GM19452 (cell line): ENCODE measurements around the gene CCDC6.
"Not testable (repeated sequence)": the region's sequence is repeated elsewhere in the genome, so short reads cannot be mapped to it uniquely, and the experiment has no call there.

ENCODE experiments used
- ATAC-seq: cut with Tn5 transposase; IDR thresholded peaks from one replicate; pipeline ENCODE4 v1.9.1; 2021; ENCODE audit not compliant: unreplicated experiment

The CCDC6 gene

DNA sequence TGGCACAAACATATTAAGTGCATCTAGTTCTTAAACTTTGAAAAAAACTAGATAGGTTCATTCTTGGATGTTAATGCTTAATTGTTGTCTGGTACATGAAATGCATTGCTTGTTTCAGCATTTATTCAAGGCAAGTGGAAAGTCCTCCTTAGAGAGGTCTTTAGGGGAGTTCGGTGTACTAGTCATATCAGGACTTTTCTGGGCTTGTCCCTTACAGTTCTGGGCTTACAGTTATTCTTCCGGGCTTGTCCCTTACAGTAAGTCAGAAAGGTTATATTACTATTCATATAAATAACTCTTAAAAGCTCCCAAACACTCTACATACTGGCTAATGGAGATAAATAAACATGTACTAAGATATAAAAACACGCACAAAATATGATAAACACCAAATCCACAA is 91.5 kb downstream of the CCDC6 start:
- no peak for ATAC-seq

GRCh38 chr10:59812519-59813122 is 93.7 kb downstream of the CCDC6 start:
- ATAC-seq, result no peak

DNA sequence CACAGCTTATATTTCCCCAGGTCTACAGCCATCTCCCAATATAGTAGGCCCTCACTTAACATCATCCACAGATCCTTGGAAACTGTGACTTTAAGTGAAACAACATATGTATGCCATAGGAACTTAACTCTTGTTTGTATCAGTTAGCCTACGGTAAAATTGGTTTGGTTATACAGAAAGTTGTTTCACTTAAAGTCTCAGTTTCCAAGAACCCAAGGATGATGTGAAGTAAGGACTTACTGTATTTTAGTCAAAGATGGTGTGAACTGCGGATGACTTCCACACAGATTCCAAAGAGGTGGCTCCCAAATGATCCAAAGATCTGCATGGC is 96.7 kb downstream of the CCDC6 start:
- no peak for ATAC-seq

DNA sequence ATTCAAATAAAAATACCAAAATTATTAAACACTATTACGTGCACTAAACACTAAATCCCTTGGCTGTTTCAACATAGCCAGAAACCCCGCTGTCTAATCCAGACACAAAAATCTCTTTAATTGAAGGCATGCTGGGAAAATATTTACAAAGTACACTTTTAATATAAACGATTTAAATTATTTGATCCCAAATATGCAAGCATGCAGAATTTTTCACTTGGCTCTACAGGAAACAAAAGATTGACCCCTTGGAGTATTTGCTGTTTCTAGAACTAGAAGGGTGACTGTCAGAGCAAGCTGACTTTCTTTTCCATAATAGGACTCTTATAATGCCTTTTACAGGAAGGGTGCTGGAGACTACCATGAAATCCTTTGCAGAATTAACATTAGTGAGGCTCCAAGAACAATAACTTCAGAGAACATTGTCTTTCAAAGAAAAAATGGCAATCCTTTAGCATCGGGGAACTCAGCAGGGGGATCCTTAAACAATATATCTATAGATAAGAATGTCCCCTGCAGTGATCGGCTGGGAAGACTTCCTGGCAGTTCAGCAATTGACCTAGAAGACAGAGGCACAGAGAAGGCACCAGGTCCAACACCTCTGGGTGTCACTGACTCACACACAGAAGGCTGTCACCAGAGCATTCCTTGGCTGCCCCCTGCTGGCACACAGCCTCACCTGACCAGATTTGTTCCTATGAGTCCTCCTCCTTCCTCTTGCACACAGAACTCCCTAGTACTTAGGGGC is 97.3 kb downstream of the CCDC6 start:
- ATAC-seq, result peak; percentile 92

DNA sequence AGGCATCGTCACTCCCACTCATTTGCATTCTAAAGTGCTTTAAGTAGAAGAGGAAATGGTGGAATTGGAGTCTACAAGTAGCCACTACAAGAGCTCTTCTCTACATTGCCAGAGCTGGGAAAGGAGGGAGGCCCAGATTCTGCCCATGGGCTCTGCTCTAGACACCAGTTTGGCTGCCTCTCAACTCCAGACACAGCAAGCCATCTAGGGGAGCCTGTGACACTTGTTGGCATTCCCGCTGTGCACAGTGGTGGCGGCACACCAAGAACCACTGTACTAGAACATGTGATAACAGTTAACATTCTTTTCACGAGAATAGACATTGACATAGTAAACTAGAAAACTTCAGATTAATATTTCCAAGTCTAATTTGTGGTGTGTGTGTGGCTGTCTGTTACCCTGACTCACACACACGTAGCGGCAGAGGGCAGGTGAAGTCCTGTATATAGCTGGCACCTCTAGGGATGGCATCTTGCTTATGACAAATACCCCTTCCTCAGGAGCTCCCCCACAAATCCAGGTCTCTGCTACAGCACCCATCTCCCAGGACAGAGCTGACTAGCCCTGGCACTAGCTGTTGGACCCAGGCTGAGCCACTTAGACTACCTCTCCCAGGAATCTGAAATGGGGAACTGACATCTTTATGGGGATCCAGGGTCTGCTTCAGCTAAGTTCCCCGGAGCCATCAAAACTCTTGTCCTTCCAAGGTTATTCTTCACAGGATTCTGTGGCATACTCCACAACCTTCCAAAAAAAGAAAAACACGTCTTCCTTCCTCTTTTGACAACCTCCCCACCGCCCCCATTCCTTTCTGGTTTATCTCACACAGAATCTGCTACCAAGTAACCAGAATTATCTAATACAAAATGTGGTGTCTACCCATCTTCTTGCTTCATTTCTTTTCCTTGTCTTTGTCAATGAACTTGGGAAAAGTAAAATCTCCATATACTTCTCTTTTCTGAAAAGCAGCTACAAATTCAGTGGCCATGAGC is 98.4 kb downstream of the CCDC6 start:
- no peak for ATAC-seq

- no peak for ATAC-seq
These were observed 101.3 kb downstream of the CCDC6 start for GRCh38 chr10:59805014-59805413.

DNA sequence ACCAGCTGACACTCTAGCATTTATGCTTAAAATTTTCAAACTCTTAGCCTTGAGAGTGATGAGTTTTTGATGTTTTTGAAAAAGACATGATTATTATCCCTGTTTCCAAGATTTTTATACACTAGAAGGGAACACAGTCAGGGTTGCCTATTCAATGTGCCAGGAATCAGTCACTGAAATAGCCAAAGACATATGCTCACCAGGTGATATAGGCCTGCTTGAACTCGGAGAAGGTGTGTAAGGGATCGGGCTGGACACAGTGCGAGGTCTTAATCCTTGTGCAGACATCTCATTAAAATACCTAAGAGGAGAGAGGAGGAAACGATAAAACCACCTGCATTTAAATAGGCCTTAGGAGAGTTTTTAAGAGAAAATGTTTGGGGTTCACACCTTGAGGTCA is 102.1 kb downstream of the CCDC6 start:
- no peak for ATAC-seq

- ATAC-seq, result no peak
These were observed 102.6 kb downstream of the CCDC6 start for GRCh38 chr10:59803714-59804113.

DNA sequence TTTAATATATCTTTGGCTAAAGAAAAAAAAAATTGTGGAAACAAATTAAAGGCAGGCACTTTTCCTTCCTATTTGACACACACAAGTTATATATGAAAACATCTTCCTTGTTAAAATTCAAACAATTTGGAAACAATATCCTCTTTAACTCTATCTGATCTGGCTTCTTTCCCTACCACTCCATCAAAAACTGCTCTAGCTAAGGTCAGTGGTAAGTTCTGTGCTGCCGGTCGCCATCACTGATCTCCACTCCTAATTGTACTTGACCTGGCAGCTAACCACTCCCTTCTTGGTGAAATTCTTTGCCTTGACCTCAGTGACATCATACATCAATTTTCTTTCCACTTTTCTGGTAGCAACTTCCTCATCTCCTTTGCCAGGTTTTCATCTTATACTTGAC is 105.2 kb downstream of the CCDC6 start:
- ATAC-seq, result no peak

GRCh38 chr10:59799421-59799820 is 106.9 kb downstream of the CCDC6 start:
- ATAC-seq, result no peak

- ATAC-seq, result no peak
These were observed 112.4 kb downstream of the CCDC6 start for GRCh38 chr10:59793919-59794318.

DNA sequence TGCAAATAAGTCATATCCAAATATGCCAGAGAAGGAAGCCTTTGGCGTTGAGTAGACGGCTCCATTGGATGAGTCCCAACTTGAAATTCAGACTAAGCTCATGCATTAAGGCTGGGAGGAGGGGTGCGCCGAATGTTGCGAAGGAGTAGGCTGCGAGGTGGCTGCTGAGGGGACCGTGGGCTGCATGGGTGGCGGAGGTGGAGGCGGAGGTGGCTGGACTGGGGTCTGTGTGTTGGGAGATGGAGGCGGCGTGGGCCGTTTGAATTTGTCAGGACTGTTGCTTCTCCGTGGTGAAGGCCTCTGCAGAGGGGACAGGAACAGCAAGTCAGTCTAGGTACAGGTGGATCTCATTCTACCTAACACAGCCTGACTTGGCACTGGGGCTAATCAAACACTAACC is 113.5 kb downstream of the CCDC6 start:
- no peak for ATAC-seq

GRCh38 chr10:59791601-59792000 is 114.8 kb downstream of the CCDC6 start:
- no peak for ATAC-seq

DNA sequence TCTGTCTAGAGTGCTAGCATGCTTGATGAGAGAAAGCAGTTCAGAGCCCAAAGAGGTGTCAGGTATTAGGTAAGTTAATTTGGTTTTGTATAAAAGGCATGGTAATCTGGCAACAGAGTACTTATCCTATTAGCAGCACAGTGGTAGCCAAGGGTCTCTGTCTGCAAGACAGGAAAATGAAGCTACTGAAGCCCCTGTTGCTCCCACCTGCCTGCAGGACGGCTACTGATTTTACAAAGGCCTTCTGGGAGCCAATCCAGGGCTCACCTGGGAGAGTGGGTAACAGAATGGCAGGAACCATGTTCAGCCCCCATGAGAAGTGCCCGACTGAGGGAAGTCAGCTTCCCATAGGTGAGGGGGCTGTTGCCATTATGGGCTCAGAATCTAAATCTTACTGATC is 116.3 kb downstream of the CCDC6 start:
- ATAC-seq, result not testable (repeated sequence)

DNA sequence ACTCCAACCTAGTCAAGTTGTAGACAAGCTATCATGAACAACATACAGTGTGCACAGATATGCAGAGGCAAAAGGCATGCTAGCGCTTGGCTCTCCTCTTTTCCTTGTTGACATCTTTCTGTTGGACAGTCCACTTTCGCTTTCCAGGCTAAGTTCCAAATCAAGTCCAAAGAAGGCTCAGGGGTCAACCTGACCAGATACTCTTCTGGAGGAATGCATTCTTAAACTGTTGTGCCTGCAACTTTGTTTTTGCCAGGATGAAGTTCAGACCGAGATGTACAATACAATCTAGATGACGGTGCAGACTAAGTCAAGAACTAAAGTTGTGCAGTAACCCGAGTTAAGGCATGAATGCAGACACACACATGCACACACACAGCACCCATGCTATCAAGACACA is 117.4 kb downstream of the CCDC6 start:
- not testable (repeated sequence) for ATAC-seq

GRCh38 chr10:59787032-59787431 is 119.3 kb downstream of the CCDC6 start:
- not testable (repeated sequence) for ATAC-seq

- not testable (repeated sequence) for ATAC-seq
These were observed 120.9 kb downstream of the CCDC6 start for GRCh38 chr10:59785476-59785875.

DNA sequence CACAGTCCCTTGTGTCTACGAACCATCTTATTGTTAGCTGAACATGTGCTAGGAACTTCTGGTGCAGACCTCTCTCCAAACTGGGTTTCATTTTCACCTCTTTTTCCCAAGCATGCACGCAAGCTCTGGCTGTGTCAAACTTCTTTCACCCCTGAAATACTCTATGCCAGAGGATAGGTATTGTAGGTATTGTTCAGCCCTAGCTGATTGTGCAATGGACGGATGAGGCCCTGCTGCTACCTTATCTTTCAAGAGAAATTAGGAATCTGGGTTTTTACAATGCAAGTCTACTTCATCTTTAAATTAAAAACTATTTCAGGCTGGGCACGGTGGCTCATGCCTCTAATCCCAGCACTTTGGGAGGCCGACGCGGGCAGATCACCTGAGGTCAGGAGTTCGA is 124.8 kb downstream of the CCDC6 start:
- no peak for ATAC-seq

DNA sequence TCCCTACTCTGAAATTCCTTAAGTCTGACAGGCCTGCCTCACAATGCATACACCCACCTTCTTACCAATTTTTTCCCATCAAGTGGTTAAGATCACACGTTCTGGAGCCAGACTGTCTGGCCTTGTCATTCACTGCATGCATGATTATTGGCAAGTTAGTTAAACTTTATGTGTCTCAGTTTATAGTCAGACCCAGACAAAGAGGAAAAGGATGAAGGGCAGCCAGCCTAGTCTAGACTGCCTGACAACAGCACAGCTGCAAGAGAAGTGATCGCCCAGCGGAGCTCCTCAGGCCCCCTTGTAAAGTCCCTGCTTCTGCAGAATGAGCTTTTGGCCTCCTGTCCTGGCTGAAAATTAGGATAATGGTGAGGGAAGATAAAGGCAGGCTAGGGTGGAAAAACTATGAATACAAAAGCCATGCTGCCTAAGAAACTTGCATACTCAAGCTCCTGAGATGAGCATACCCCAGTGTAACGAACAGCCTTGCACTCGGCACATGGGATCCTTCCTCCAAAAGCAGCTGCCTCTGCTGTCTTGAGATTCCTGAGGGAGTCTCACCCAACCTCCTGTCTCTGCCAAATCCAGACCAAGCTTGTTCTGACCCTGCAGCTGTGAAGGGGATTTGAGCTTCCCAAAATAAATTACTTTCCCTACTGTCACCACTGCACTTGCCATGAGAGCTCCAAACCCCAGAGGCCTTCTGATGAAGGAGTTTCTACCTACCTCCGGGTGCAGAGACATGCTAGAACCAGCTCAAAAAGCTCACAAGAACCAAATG is 126.4 kb downstream of the CCDC6 start:
- no peak for ATAC-seq

- ATAC-seq, result no peak
These were observed 131.9 kb downstream of the CCDC6 start for GRCh38 chr10:59774451-59774850.

- no peak for ATAC-seq
These were observed 133.3 kb downstream of the CCDC6 start for GRCh38 chr10:59773088-59773487.
